Osteocyte (in vitro differentiated cells): ENCODE data around the gene NFKB1. TPM values are rescaled to one million over a fixed set of nuclear protein-coding genes. Genes with fewer than 3 reads are reported as not detected.

Source experiments
- DNase-seq: peaks from one replicate; pipeline ENCODE4 v3.0.0; 2021; ENCODE audit warnings: mixed read lengths; ENCODE audit not compliant: unreplicated experiment; ENCODE audit errors: extremely low spot score
- H3K27ac Mint-ChIP-seq: one replicate; pipeline ENCODE4 v1.8.0; 2021; ENCODE audit warnings: mild to moderate bottlenecking, mixed read lengths; ENCODE audit not compliant: unreplicated experiment
- H3K27me3 Mint-ChIP-seq: one replicate; pipeline ENCODE4 v1.8.0; 2021; ENCODE audit warnings: mixed read lengths; ENCODE audit not compliant: unreplicated experiment
- H3K36me3 Mint-ChIP-seq: one replicate; pipeline ENCODE4 v1.8.0; 2021; ENCODE audit warnings: mixed read lengths; ENCODE audit not compliant: unreplicated experiment
- H3K4me1 Mint-ChIP-seq: one replicate; pipeline ENCODE4 v1.8.0; 2021; ENCODE audit warnings: mixed read lengths; ENCODE audit not compliant: unreplicated experiment
- H3K4me3 Mint-ChIP-seq: one replicate; pipeline ENCODE4 v1.8.0; 2021; ENCODE audit warnings: mild to moderate bottlenecking, moderate library complexity, mixed read lengths; ENCODE audit not compliant: unreplicated experiment
- H3K9me3 Mint-ChIP-seq: one replicate; pipeline ENCODE4 v1.8.0; 2021; ENCODE audit warnings: mixed read lengths; ENCODE audit not compliant: unreplicated experiment
- total RNA-seq: library from RNA; stranded (reverse); gene quantifications from 2 replicates; pipeline ENCODE4 v1.2.1, GENCODE V29; 2021
- TF ChIP-seq, protein P1 (sequence below): fragments of 200-600 bp; sonication (generic); IDR thresholded peaks from 2 replicates; pipeline ENCODE4 v1.5.0; 2021; ENCODE audit warnings: antibody characterized with exemption, mild to moderate bottlenecking, moderate library complexity

The NFKB1 gene
- total RNA-seq, 1 donor from 2014 or later: 27.9 TPM

DNA sequence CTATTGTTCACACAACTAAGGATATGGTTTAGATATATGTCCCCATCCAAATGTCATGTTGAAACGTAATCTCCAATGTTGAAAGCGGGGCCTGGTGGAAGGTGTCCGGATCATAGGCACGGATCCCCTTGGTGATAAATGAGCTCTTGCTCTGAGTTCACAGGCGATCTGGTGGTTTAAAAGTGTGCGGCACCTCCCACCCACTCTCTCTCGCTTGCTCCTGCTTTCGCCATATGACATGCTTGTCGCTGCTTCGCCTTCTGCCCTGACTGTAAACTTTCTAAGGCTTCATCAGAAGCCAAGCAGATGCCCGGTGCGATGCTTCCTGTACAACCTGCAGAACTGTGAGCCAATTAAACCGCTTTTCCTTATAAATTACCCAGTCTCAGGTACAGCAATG is 128.5 kb downstream of the NFKB1 start:
- no peaks in the 10 kb centered on the region for H3K27me3 Mint-ChIP-seq
- H3K4me3 Mint-ChIP-seq: no peak overlapping the region
- peaks cover 11% of the 10 kb centered on the region for H3K36me3 Mint-ChIP-seq
- TF ChIP-seq, protein P1, sequence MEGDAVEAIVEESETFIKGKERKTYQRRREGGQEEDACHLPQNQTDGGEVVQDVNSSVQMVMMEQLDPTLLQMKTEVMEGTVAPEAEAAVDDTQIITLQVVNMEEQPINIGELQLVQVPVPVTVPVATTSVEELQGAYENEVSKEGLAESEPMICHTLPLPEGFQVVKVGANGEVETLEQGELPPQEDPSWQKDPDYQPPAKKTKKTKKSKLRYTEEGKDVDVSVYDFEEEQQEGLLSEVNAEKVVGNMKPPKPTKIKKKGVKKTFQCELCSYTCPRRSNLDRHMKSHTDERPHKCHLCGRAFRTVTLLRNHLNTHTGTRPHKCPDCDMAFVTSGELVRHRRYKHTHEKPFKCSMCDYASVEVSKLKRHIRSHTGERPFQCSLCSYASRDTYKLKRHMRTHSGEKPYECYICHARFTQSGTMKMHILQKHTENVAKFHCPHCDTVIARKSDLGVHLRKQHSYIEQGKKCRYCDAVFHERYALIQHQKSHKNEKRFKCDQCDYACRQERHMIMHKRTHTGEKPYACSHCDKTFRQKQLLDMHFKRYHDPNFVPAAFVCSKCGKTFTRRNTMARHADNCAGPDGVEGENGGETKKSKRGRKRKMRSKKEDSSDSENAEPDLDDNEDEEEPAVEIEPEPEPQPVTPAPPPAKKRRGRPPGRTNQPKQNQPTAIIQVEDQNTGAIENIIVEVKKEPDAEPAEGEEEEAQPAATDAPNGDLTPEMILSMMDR: no peak
- no peak overlapping the region for H3K27ac Mint-ChIP-seq
- no peak for DNase-seq
- peaks cover 8% of the 10 kb centered on the region for H3K4me1 Mint-ChIP-seq
- H3K9me3 Mint-ChIP-seq: no peaks in the 10 kb centered on the region

DNA sequence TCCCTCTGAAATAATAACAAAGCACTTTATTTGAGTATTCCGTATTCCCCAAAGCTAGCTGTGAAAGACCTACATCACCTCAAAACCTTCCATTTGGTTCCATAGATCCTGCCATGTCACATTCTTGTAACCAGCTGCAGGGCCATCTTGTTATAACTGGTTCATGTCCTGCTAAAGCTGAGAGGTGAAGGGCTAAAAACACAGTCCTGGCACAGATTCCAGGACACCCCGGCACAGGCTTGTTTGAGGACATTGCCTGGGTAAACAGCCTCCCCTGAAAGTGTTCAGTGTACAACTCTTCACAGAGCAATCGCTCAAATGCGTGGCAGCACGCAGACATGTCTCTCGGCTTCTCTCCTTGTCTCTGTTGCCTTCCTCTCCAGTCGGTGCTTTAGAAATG is 130.5 kb downstream of the NFKB1 start:
- H3K4me3 Mint-ChIP-seq: no peak overlapping the region
- H3K9me3 Mint-ChIP-seq: no peaks in the 10 kb centered on the region
- no peak for DNase-seq
- H3K4me1 Mint-ChIP-seq: peaks cover 3% of the 10 kb centered on the region
- TF ChIP-seq, protein P1: no peak
- H3K27ac Mint-ChIP-seq: no peak overlapping the region
- H3K36me3 Mint-ChIP-seq: peaks cover 14% of the 10 kb centered on the region
- H3K27me3 Mint-ChIP-seq: no peaks in the 10 kb centered on the region

DNA sequence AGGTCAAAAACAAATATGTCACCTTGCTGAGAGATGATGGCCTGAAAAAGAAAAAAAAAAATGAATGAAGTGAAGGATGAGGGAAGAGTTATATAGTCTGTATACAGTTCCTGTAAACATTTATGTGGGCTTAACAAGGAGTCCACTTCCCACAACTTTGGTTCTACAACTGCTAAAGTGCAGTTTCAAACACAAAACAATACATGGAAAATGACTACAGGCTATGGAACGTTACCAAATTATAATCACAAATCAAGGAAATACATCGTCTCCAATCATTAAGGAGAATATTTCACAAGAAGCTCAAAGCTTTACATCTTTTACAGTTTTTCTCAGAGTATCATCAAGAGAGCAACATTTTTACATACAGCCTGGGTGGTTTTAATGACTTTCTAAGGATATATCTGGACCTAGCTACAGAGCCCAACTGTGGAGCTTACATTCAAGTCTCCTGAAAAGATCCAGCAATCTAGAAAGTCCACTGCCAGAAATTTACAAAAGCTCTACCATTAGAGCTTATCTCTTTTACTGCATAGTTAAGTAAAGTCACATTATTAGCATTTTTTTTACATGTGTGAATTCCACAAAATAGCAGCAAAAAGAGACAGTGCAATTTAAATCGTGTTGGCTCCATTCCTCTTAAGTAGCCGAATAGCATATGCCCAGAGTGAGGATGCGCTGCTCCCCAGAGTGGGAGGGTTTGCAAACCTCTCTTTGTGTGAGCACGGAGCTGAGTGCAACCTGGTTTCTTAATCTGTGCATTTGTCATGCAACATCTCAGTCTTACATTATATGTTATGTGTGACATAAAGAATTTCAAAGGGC is 131.3 kb downstream of the NFKB1 start:
- no peak for DNase-seq
- H3K27me3 Mint-ChIP-seq: no peaks in the 10 kb centered on the region
- H3K27ac Mint-ChIP-seq: no peak overlapping the region
- H3K36me3 Mint-ChIP-seq: peaks cover 16% of the 10 kb centered on the region
- H3K9me3 Mint-ChIP-seq: no peaks in the 10 kb centered on the region
- peaks cover 3% of the 10 kb centered on the region for H3K4me1 Mint-ChIP-seq
- H3K4me3 Mint-ChIP-seq: no peak overlapping the region
- TF ChIP-seq, protein P1: no peak

DNA sequence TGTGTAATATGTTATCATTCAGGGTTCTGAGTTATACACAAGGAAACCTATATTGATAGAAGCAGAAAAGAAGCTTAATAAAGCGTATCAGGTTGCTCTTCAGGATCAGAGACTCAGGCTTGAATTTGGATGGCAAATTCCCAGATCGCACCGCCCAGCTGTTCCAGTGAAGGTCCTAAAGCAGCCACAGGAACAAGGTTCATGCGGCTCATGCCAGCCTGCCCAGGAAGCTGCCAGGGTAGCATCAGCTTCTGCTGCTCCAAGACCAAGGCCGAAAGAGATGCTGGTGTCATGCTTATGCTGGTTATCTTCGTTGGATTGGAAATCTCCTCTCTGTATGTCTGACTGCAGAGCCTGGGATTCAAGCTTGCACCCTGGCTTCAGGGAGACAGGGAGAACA is 131.9 kb downstream of the NFKB1 start:
- H3K27me3 Mint-ChIP-seq: no peaks in the 10 kb centered on the region
- peaks cover 16% of the 10 kb centered on the region for H3K36me3 Mint-ChIP-seq
- TF ChIP-seq, protein P1: no peak
- H3K9me3 Mint-ChIP-seq: no peaks in the 10 kb centered on the region
- H3K4me1 Mint-ChIP-seq: no peaks in the 10 kb centered on the region
- H3K27ac Mint-ChIP-seq: no peak overlapping the region
- DNase-seq: no peak
- H3K4me3 Mint-ChIP-seq: no peak overlapping the region

DNA sequence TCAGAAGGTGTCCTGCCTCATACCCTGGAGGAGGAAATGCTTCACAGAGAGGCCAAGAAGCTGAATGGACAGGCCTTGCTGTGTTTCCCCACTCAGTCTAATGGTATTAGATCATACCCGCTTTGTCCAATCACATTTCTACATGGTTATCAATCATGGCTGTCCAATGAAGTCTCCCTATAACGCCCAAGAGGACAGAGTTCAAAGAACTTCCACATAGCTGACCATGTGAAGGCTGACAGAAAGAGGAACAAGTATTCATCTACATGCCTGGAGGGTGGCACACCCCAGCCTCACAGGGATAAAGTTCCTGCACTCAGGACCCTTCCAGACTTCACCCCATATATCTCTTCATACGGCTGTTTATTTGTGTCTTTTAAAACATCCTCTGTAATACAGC is 136.2 kb downstream of the NFKB1 start:
- H3K9me3 Mint-ChIP-seq: no peaks in the 10 kb centered on the region
- peaks cover 18% of the 10 kb centered on the region for H3K36me3 Mint-ChIP-seq
- H3K4me1 Mint-ChIP-seq: no peaks in the 10 kb centered on the region

More for the DNA sequence above, 136.2 kb downstream of the NFKB1 start:
- DNase-seq: no peak
- no peaks in the 10 kb centered on the region for H3K27me3 Mint-ChIP-seq
- no peak overlapping the region for H3K4me3 Mint-ChIP-seq
- H3K27ac Mint-ChIP-seq: no peak overlapping the region
- TF ChIP-seq, protein P1: no peak
